BJ (cell line): Measurements from ENCODE around the gene ERCC8. TPM values are rescaled to one million over a fixed set of nuclear protein-coding genes. Genes with fewer than 3 reads are reported as not detected.
A peak's percentile ranks its signal among the peaks of the same experiment; 100 is the strongest.

Experiments used
- CTCF ChIA-PET: fragments of 350-600 bp; formaldehyde crosslinking; extraction: SDS; loops from one replicate; lab custom pipeline; 2021; ENCODE audit warnings: antibody characterized with exemption, inconsistent platforms; lab: Yijun Ruan, JAX
- POLR2A ChIA-PET: fragments of 300-600 bp; sonication (Branson Sonifier 250); formaldehyde crosslinking; extraction: SDS; loops from one replicate; lab custom pipeline; 2021; ENCODE audit warnings: antibody characterized with exemption; lab: Charles Lee
- DNase-seq: peaks from one replicate; pipeline ENCODE4 v3.0.0-alpha.2; 2011; ENCODE audit warnings: low read depth
- H3K27me3 ChIP-seq: 2 replicates; pipeline ENCODE4 v1.6.0; 2011; ENCODE audit warnings: low read length; ENCODE audit not compliant: control insufficient read depth, insufficient read depth
- H3K36me3 ChIP-seq: 2 replicates; pipeline ENCODE4 v1.5.1; 2011; ENCODE audit warnings: low read length; ENCODE audit not compliant: control insufficient read depth, insufficient read depth
- H3K4me3 ChIP-seq: 2 replicates; pipeline ENCODE4 v1.5.1; 2011; ENCODE audit warnings: low read depth, mild to moderate bottlenecking, control low read depth, low read length
- polyA plus RNA-seq: library from polyadenylated mRNA; depleted of rRNA; stranded (reverse); fragments of >200 nt; gene quantifications from 2 replicates; pipeline ENCODE4 v1.2.3, GENCODE V29; 2011
- TF ChIP-seq, protein P1 (sequence below): IDR thresholded peaks from 2 replicates; pipeline ENCODE4 v1.5.1; 2011; ENCODE audit warnings: low read depth, mild to moderate bottlenecking, control low read depth, inconsistent platforms, low read length, moderate library complexity; ENCODE audit not compliant: insufficient read depth

The ERCC8 gene
- polyA plus RNA-seq, 1 experiment, result 10.1 TPM

DNA sequence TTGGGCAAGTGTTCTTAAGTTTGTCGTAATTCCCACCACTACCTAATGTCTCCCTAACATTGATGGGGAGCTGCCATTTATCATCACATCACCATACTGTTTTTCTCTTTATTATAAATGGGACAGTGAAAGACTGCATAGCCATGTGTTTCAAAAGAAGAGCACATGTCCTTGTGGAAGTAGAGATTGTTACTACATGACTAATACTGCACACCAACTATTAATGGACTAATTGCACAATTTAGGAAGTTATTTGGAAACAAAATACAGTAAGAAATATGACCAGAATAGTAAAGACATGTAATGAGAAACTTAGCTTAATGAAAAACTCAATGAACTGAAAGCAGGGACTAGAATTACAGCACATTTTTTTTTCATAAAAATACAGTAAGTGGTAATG lies 88.8 kb downstream of the ERCC8 start:
- Histone ChIP-seq H3K36me3 (no peaks in the 10 kb centered on the region), H3K27me3 (no peaks in the 10 kb centered on the region), H3K4me3 (no peak overlapping the region)
- DNase-seq, result peak; percentile 47
- ChIA-PET CTCF (interaction anchor here (0.6 kb wide), 1 partner anchor 11 kb away, joined by 3 read pairs; no protein-coding TSS in a partner anchor), POLR2A (interaction anchor here (0.6 kb wide), 2 partner anchors 313 to 1751 kb away, joined by 3 read pairs; no protein-coding TSS in a partner anchor)
- TF ChIP-seq, protein P1, sequence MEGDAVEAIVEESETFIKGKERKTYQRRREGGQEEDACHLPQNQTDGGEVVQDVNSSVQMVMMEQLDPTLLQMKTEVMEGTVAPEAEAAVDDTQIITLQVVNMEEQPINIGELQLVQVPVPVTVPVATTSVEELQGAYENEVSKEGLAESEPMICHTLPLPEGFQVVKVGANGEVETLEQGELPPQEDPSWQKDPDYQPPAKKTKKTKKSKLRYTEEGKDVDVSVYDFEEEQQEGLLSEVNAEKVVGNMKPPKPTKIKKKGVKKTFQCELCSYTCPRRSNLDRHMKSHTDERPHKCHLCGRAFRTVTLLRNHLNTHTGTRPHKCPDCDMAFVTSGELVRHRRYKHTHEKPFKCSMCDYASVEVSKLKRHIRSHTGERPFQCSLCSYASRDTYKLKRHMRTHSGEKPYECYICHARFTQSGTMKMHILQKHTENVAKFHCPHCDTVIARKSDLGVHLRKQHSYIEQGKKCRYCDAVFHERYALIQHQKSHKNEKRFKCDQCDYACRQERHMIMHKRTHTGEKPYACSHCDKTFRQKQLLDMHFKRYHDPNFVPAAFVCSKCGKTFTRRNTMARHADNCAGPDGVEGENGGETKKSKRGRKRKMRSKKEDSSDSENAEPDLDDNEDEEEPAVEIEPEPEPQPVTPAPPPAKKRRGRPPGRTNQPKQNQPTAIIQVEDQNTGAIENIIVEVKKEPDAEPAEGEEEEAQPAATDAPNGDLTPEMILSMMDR, result no peak

DNA sequence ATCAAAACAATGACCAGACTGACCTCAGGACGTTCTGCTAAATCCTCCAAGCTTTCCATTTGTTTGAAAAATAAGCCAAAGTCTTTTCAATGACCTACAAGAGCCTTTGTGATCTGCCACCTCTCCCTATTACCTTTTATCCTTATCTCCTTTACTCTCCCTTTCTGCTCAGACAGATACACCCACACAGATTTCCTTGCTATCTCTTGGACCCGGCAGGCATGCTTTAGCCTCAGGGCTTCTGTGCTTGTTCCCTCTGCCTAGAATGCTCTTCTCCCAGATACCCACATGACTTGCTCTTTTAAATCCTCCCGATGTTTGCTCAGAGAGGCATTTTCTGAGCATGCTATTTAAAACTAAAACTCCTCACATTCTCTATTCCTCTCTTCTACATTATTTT lies 91.9 kb downstream of the ERCC8 start:
- DNase-seq, result no peak
- CTCF ChIA-PET, result interaction anchor here (1.1 kb wide), 1 partner anchor 35 kb away, joined by 3 read pairs; no protein-coding TSS in a partner anchor
- Histone ChIP-seq H3K27me3 (no peaks in the 10 kb centered on the region), H3K4me3 (no peak overlapping the region), H3K36me3 (no peaks in the 10 kb centered on the region)
- POLR2A ChIA-PET, result no interaction called here
- TF ChIP-seq, protein P1, result no peak

DNA sequence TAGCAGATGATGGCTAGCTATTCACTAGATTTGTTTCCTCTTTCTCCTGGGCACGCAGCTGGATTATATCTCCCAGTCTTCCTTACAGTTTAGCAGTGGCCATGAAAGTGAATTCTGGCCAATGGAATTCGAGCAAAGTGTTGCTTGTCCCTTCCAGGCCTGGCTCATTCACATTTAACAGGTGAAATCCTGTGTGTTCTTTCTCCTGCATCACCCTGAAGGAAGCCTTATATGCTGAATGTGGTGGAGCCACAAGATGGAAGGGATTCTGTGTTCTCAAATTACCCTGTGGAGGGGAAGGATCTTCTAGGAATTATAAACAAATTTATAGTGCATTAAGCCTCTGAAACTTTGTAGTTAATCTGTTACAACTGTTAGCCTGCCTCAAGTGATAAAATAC lies 92.6 kb downstream of the ERCC8 start:
- TF ChIP-seq, protein P1, result no peak
- Histone ChIP-seq H3K4me3 (no peak overlapping the region), H3K27me3 (no peaks in the 10 kb centered on the region), H3K36me3 (no peaks in the 10 kb centered on the region)
- DNase-seq, result no peak
- ChIA-PET CTCF (interaction anchor here (1.1 kb wide), 1 partner anchor 35 kb away, joined by 3 read pairs; no protein-coding TSS in a partner anchor), POLR2A (no interaction called here)

DNA sequence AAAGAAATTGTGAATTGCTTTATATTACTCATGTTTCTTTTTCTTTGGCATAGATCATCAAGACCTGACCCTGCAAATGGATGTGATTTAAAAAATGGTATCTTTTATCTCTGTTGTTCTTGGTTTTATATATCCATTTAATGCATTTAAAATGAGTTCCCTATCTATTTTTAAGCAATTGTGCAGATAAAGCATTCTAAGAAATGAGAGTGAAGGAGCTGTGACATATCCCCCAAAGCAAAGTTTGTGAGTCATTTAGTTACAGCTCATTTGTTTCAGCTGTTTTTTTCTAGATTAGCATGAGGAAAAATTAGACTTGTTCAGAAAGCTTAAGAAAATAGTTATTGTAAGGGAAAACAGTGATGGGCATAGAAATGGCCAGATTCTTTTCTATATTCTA lies 93.2 kb downstream of the ERCC8 start:
- CTCF ChIA-PET, result no interaction called here
- POLR2A ChIA-PET, result no interaction called here
- Histone ChIP-seq H3K27me3 (0 out of 2 replicates have a peak, but pooled peaks cover 1% of the 10 kb centered on the region), H3K36me3 (no peaks in the 10 kb centered on the region), H3K4me3 (no peak overlapping the region)
- no peak for DNase-seq
- TF ChIP-seq, protein P1, result no peak

DNA sequence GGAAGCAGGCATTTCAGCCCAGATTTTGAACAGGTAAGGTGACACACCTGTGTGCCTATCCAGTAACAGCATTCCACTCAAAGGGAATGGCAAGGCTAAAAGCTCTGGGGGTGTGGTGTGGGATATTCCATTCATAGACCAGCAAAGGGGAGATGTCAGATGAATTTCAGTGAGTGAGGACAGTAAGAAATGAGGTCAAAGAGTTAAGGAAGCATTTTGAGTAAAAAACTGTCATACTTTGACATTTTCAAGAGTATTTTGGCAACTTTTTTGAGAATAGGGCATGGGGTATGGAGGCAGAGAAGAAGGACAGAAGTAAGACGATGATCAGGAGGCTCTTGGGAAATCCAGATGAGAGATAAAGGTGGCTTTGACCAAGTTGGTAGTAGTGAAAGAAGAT lies 98.6 kb downstream of the ERCC8 start:
- peaks cover 19% of the 10 kb centered on the region for H3K27me3 ChIP-seq
- ChIA-PET POLR2A (no interaction called here), CTCF (no interaction called here)
- no peak for DNase-seq
- H3K36me3 ChIP-seq, result no peaks in the 10 kb centered on the region
- no peak overlapping the region for H3K4me3 ChIP-seq
- TF ChIP-seq, protein P1, result no peak
